CD4-positive, alpha-beta T cell treated with Interferon alpha-2 for 1 hour (primary cell): ENCODE measurements around the gene ZNF749.
A peak's percentile ranks its signal among the peaks of the same experiment; 100 is the strongest.
"Not testable (repeated sequence)": the region's sequence is repeated elsewhere in the genome, so short reads cannot be mapped to it uniquely, and the experiment has no call there.

Source experiments
- DNase-seq, 2 donors: peaks; one replicate each; pipeline ENCODE4 v3.0.0-alpha.2; 2020 to 2022

The ZNF749 gene

DNA sequence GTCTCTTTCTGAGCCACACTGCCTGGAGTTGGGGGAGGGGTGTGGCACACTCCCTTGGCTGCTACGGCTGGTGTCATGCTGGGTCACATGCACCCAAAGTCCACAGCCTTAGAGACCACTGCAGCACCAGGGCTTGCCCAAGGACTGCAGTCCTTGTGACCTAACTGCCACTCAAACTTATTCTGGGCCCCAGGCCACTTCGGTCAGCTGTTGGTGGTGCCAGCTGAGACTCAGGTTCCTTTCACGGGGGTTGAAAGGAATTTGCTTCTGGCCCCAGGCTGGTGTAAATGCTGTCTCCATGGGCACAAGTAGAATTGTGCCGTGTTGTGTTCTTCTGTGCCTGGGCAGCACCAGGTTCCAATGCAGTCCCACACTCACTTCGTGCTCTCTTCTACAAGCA is 31.4 kb downstream of the ZNF749 start:
- no peak for DNase-seq

DNA sequence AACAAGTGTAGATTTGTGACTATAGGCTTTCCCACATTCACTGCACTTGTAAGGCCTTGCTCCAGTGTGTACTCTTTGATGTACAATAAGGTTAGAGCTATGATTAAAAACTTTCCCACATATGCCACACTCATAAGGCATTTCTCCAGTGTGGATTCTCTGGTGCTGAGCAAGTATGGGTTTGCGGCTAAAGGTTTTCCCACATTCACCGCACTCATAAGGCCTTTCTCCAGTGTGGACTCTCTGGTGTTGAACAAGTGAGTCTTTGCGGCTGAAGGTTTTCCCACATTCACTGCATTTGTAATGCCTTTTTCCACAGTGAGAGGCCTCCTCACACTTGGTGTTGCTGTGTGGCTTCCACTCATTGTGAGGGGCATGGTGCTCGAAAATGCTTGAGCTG is 38.5 kb downstream of the ZNF749 start:
- no peak for DNase-seq

DNA sequence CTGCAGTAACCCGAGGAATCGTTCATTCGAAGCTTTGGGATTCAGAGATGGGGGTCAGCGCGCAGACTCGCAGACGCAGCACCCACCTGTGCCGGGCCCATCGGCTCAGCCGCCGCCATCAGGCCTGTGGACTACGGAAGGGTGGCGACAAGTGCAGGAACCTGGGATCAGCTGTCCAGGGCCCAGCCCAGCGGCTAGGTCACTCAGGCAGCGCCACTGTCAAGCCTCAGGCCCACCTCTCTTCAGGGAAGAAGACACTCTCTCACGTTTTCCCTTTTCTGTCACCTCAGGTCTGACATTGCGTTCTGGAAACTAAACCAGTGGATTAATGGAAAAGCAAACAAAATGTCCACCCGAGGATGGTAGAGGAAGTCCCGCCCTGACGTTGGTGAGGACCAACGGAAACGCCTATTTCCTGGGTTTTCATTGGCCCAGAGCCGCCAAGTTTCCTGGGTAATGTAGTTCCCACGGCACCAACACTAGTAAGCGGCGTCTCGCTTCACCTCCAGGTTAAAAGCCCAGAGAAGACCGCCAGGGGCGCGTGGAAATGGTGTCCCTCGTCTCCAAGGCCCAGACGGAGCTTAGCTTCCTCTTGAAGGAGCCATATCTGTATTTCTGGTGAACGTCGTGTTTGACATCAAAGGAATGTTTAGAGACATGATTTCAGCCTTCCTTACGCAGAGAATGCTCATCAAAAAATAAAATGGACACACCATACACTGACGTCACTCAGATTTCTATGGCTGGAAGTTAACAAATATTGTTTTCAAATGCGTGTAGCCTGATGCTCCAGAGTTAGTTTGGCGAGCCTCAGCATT is 42.3 kb downstream of the ZNF749 start, which contains the start of gene ZNF772:
TSS of gene ZNF772 (minus strand) at position 376 of the 818 bp plus-strand sequence. CDS start at position 119, 257 bp downstream.
- DNase-seq: peak; percentile 92 to 93

DNA sequence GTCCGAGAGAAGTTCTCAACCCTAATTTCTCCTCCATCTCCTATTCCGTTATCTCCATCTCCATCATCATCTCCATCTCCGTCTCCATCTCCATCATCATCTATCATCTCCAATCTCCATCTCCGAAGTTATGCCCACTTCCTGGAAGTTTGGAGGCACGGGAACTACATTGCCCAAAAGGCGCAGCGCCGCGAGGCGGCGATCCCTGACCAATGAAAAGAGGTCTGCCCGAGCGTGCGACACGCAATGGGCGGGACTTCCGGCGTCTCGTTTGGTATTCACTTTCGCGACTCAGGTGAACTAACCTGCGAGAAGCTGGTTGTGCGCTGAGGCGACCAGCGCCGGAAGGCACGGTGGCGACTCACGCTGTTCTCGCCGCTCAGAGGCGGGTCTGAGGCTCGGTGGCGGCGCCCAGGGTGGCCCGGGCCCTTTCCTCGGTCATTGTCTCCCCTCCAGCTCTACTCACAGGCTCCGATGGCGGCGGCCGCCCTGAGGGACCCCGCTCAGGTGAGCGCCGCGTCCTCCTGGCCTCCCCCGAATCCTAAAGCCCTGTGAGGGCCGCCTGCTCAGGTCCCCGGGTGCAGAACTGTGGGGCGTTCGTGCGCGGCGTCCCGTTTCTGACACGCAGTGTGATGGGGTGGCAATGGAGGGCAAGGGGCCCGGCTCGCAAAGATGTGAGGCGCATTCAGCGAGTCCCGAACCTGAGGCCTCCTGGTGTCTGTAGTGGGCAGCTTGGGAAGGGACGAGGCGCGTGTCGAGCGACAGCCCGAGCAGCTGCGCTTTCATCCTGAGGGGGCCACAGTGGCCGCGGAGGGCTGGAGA is 52.6 kb downstream of the ZNF749 start, which contains the start of gene ZNF419:
TSS of gene ZNF419 (plus strand) at position 274 of the 822 bp plus-strand sequence. CDS start at position 475, 201 bp downstream.
- peak; percentile 93 to 96 for DNase-seq

DNA sequence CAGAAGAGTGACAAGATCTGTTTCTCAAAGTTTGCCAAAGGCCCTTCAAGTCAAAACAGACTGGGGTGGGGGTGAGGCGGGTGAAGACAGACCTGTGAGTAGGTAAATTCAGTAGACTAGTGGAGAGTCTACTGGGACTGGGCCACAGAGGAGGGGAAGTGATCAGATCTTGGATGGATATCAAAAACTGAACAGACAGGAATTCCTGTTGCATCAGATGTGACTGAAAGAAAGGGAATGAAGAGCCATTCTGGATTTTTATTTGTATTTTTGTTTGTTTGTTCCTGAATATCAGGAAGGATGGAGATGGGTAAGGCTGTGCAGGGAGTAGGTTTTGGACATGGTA is 53.1 kb downstream of the ZNF749 start:
- DNase-seq: not testable (repeated sequence)
